OCI-LY3 (cell line): ENCODE data around the gene DMRTA2.

ENCODE experiments used
- H2AFZ ChIP-seq: fragments of 200-600, 300-600 bp; shearing (Covaris generic); 2 replicates; pipeline ENCODE4 v1.6.0; 2014; ENCODE audit warnings: antibody characterized with exemption, low read depth, low read length
- H3K27ac ChIP-seq: fragments of 200-600, 300-600 bp; sonication (generic); 2 replicates; pipeline ENCODE4 v1.5.1; 2014; ENCODE audit warnings: mild to moderate bottlenecking, low read length, moderate library complexity, mixed read lengths
- H3K27me3 ChIP-seq: fragments of 200-600, 300-600 bp; sonication (generic); 2 replicates; pipeline ENCODE4 v1.6.1; 2014; ENCODE audit warnings: low read depth, low read length, mixed read lengths
- H3K36me3 ChIP-seq: fragments of 200-600, 300-600 bp; sonication (generic); replicated peaks from 2 replicates; pipeline ENCODE3; 2014; ENCODE audit warnings: low read depth, low read length, mixed read lengths
- H3K4me1 ChIP-seq: fragments of 300-600, 200-600 bp; sonication (generic); 2 replicates; pipeline ENCODE4 v1.6.1; 2014; ENCODE audit warnings: low read length, mixed read lengths
- H3K4me2 ChIP-seq: fragments of 200-600, 300-600 bp; sonication (generic); 2 replicates; pipeline ENCODE4 v1.6.1; 2014; ENCODE audit warnings: low read length, mixed read lengths
- H3K4me3 ChIP-seq: fragments of 300-600, 200-600 bp; sonication (generic); 2 replicates; pipeline ENCODE4 v1.5.1; 2014; ENCODE audit warnings: antibody characterized with exemption, mild to moderate bottlenecking, low read length, moderate library complexity
- H3K79me2 ChIP-seq: fragments of 300-600, 200-600 bp; shearing (Covaris generic); 2 replicates; pipeline ENCODE4 v1.6.1; 2014; ENCODE audit warnings: mild to moderate bottlenecking, low read length, mixed read lengths
- H3K9ac ChIP-seq: fragments of 300-600, 200-600 bp; shearing (Covaris generic); 2 replicates; pipeline ENCODE4 v1.6.0; 2014; ENCODE audit warnings: mild to moderate bottlenecking, low read length, moderate library complexity
- H3K9me3 ChIP-seq: fragments of 200-600, 300-600 bp; shearing (Covaris generic); 2 replicates; pipeline ENCODE4 v1.6.1; 2014; ENCODE audit warnings: low read length, mixed read lengths; ENCODE audit not compliant: insufficient read depth
- H4K20me1 ChIP-seq: fragments of 200-600, 300-600 bp; sonication (generic); 2 replicates; pipeline ENCODE4 v1.6.1; 2016; ENCODE audit warnings: low read length, mixed read lengths; ENCODE audit not compliant: insufficient read depth
- CTCF ChIP-seq: fragments of 200-600, 300-600 bp; sonication (generic); IDR thresholded peaks from 2 replicates; pipeline ENCODE4 v1.5.1; 2014; ENCODE audit warnings: antibody characterized with exemption, low read length, low read depth
- EZH2phosphoT487 ChIP-seq: fragments of 200-600 bp; shearing (Covaris generic); IDR thresholded peaks from 2 replicates; pipeline ENCODE4 v1.6.1; 2018; ENCODE audit warnings: antibody characterized with exemption, mixed run types, low read depth

The DMRTA2 gene

GRCh38 chr1:50416150-50416527, 7.1 kb downstream of the DMRTA2 start:
- no peaks in the 10 kb centered on the region for H3K27me3 ChIP-seq
- H3K9ac ChIP-seq = no peak overlapping the region
- H3K4me1 ChIP-seq = no peaks in the 10 kb centered on the region
- no peak overlapping the region for H2AFZ ChIP-seq
- H3K9me3 ChIP-seq = no peaks in the 10 kb centered on the region
- H4K20me1 ChIP-seq = no peaks in the 10 kb centered on the region
- H3K4me3 ChIP-seq = no peak overlapping the region
- no peaks in the 10 kb centered on the region for H3K36me3 ChIP-seq
- TF ChIP-seq CTCF = no peak
- no peak for TF ChIP-seq EZH2phosphoT487
- H3K4me2 ChIP-seq = no peak overlapping the region
- H3K79me2 ChIP-seq = no peaks in the 10 kb centered on the region
- no peak overlapping the region for H3K27ac ChIP-seq

- Histone ChIP-seq H4K20me1 (no peaks in the 10 kb centered on the region), H3K27ac (no peak overlapping the region), H2AFZ (no peak overlapping the region), H3K4me3 (no peak overlapping the region), H3K4me2 (no peak overlapping the region), H3K9ac (no peak overlapping the region), H3K9me3 (no peaks in the 10 kb centered on the region), H3K79me2 (no peaks in the 10 kb centered on the region), H3K4me1 (no peaks in the 10 kb centered on the region), H3K36me3 (no peaks in the 10 kb centered on the region), H3K27me3 (no peaks in the 10 kb centered on the region)
- TF ChIP-seq CTCF (no peak), EZH2phosphoT487 (no peak)
These were observed 7.8 kb downstream of the DMRTA2 start for GRCh38 chr1:50415235-50416149.

GRCh38 chr1:50414853-50415234, 8.4 kb downstream of the DMRTA2 start:
- Histone ChIP-seq H3K4me2 (no peak overlapping the region), H3K9me3 (no peaks in the 10 kb centered on the region), H3K79me2 (no peaks in the 10 kb centered on the region), H3K27ac (no peak overlapping the region), H4K20me1 (no peaks in the 10 kb centered on the region), H3K36me3 (no peaks in the 10 kb centered on the region), H3K4me1 (no peaks in the 10 kb centered on the region), H3K9ac (no peak overlapping the region), H2AFZ (no peak overlapping the region), H3K4me3 (no peak overlapping the region), H3K27me3 (no peaks in the 10 kb centered on the region)
- no peak for TF ChIP-seq CTCF
- TF ChIP-seq EZH2phosphoT487 = no peak

- H3K9ac ChIP-seq = no peak overlapping the region
- H3K4me2 ChIP-seq = no peak overlapping the region
- H2AFZ ChIP-seq = no peak overlapping the region
- H3K27ac ChIP-seq = no peak overlapping the region
- H3K9me3 ChIP-seq = no peaks in the 10 kb centered on the region
- no peaks in the 10 kb centered on the region for H3K27me3 ChIP-seq
- H3K36me3 ChIP-seq = no peaks in the 10 kb centered on the region
- no peak for TF ChIP-seq EZH2phosphoT487
- TF ChIP-seq CTCF = no peak
- no peak overlapping the region for H3K4me3 ChIP-seq
- no peaks in the 10 kb centered on the region for H3K4me1 ChIP-seq
- H3K79me2 ChIP-seq = no peaks in the 10 kb centered on the region
- H4K20me1 ChIP-seq = no peaks in the 10 kb centered on the region
These were observed 10.3 kb downstream of the DMRTA2 start for GRCh38 chr1:50412813-50413476.
